OCI-LY7 (cell line): ENCODE measurements around the gene RNF111.

Source experiments
- CTCF ChIP-seq: fragments of 200-600 bp; sonication (generic); conservative IDR thresholded peaks from 2 replicates; pipeline ENCODE4 v1.5.1; 2014; ENCODE audit warnings: mild to moderate bottlenecking, antibody characterized with exemption, low read length, moderate library complexity, mixed read lengths
- EZH2phosphoT487 ChIP-seq: fragments of 200-600 bp; sonication (generic); IDR thresholded peaks from 2 replicates; pipeline ENCODE4 v1.6.1; 2018; ENCODE audit warnings: low read depth, borderline replicate concordance, mild to moderate bottlenecking, mixed run types, antibody characterized with exemption, low read length, moderate library complexity, mixed read lengths

GRCh38 chr15:59018833-59019232 is 31.4 kb downstream of the RNF111 start:
- TF ChIP-seq CTCF = no peak
- TF ChIP-seq EZH2phosphoT487 = no peak
